ENCODE results near the gene FRMPD1. TPM values are rescaled to one million over a fixed set of nuclear protein-coding genes. Genes with fewer than 3 reads are reported as not detected.
A peak's percentile ranks its signal among the peaks of the same experiment; 100 is the strongest.
"Not testable (repeated sequence)": the region's sequence is repeated elsewhere in the genome, so short reads cannot be mapped to it uniquely, and the experiment has no call there.

Gene FRMPD1, protein sequence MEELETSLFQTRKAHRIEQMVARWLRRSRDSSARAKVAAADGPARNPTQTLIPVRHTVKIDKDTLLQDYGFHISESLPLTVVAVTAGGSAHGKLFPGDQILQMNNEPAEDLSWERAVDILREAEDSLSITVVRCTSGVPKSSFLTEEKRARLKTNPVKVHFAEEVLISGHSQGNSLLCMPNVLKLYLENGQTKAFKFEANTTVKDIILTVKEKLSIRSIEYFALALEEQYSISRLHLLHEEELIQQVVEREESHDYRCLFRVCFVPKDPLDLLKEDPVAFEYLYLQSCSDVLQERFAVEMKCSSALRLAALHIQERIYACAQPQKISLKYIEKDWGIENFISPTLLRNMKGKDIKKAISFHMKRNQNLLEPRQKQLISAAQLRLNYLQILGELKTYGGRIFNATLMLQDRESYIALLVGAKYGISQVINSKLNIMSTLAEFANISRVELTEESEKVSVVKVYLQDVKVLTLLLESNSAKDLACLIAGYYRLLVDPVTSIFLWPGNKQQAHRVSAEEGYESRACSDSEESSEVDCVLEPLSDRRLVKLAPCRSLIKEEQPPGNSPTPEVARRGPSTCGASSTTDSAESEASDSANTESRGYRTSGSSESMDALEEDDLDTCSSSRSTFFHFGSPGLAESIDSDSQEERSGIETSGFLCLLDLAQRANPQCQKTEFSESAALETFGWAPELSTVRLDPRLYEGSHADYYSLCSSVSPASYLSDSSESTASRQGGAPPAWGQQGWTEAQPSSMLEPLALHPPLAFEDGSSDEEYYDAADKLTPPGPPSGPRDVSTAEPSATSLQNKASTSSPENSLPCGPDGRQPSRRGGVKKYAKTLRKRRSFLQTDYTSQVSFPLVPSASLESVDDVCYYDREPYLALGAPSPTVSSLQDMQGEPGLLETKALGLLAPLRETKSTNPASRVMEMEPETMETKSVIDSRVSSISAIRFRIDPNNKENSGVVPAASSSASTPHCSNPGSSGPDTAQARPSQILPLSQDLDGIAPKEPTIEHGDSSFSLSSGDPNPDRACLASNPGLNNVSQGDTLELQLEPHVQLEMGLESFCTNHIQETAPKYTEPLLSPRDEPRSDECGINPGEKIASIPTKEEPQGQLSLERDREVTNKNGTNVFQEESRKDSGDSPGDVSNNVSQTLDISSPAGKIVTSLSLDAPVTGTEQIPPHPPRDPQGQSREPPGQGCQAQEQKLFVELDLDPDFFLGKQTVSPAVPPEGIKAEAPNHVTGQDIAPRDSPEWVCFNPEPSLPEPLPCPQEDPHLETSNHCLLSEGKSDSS (N-terminal part only)
- not detected for polyA plus RNA-seq (2012; ENCODE audit: insufficient read depth, insufficient read length, low read depth)

- Histone ChIP-seq H3K4me3 (ENCODE audit: low read depth, low read length) (peak within 1 kb of the TSS; percentile 70), H3K4me1 (peaks cover 4% of the 10 kb centered on the region; the same call in 1 of the 2 replicates), H3K27me3 (peaks cover 8% of the 10 kb centered on the region), H3K9me3 (no peaks in the 10 kb centered on the region), H3K36me3 (no peaks in the 10 kb centered on the region)
- peak; percentile 89 for DNase-seq
- TF ChIP-seq CTCF (IDR thresholded peaks at IDR 0.05; ENCODE audit: low read depth, low read length): no peak
Observed at GRCh38 chr9:37650873-37651768, at the start of gene FRMPD1. Gene FRMPD1, plus strand, starts transcription at chr9:37650954. Its CDS starts 41,688 bp downstream, at chr9:37692642.

DNA sequence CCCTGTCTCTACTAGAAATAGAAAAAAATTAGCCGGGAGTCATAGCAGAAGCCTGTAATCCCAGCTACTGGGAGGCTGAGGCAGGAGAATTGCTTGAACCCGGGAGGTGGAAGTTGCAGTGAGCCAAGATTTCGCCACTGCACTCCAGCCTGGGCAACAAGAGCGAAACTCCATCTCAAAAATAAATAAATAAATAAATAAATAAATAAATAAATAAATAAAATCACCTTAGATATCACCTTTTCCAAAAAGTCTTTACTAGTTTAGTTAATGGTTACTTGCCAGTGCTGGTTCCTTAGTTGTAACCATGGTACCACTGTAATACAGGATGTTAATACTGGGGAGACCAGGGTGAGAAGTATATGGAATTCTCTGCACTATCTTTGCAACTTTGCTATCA lies 48.7 kb upstream of the FRMPD1 start:
- H3K9me3 ChIP-seq, H3K27me3 ChIP-seq: not testable (repeated sequence)

DNA sequence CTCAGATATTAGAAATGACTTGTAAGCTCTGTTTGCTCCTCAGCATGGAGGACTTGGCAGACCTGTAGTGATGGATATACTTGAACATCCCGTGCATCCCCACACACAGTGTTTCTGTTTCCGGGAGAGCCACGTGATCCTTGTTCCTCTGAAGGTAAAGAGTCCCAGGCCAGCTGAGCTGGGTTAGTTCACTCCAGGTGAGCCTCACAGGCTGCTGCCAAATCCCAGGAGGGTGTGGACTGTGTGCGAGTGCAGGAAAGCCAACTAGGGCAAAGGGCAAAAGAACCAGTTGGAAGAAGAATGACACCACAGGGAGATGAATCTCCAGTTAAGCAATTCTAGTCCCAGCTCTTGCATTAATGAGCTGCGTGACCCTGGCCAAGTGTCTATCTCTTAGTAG lies 47.9 kb upstream of the FRMPD1 start:
- Histone ChIP-seq H3K4me3 (ENCODE audit: low read depth, low read length) (no peak overlapping the region), H3K9me3 (no peaks in the 10 kb centered on the region), H3K27me3 (no peaks in the 10 kb centered on the region), H3K36me3 (no peaks in the 10 kb centered on the region), H3K4me1 (peaks cover 6% of the 10 kb centered on the region; the same call in 1 of the 2 replicates)
- TF ChIP-seq CTCF (IDR thresholded peaks at IDR 0.05; ENCODE audit: low read depth, low read length): no peak
- no peak for DNase-seq

More for the DNA sequence above, 48.7 kb upstream of the FRMPD1 start:
- not testable (repeated sequence) for DNase-seq; H3K36me3 ChIP-seq; H3K4me3 ChIP-seq (ENCODE audit: low read depth, low read length); H3K4me1 ChIP-seq

DNA sequence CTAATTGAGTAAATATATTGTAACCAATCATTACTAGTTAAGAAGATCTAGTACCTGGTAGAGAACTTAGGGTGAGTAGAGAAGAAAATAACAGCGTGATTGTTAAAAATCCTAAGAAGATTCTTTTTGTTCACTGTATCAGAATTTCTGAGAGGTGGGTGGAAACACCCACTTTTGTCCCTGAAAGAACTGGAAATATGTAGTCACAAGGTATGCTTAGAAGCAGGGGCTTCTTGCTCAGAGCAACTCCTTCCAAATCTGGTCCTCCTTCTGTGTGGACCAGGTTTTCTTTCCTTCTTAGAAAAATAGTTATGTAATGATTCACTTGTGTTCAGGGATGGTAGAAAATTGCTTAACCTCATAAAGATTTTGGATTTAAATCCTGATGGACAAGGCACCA lies 46.5 kb upstream of the FRMPD1 start:
- Histone ChIP-seq H3K4me3 (ENCODE audit: low read depth, low read length) (no peak overlapping the region), H3K27me3 (no peaks in the 10 kb centered on the region), H3K4me1 (peaks cover 6% of the 10 kb centered on the region; the same call in 1 of the 2 replicates), H3K9me3 (no peaks in the 10 kb centered on the region), H3K36me3 (no peaks in the 10 kb centered on the region)
- no peak for TF ChIP-seq CTCF (IDR thresholded peaks at IDR 0.05; ENCODE audit: low read depth, low read length)
- DNase-seq: no peak

- H3K27me3 ChIP-seq: no peaks in the 10 kb centered on the region
- H3K9me3 ChIP-seq: no peaks in the 10 kb centered on the region
- no peak for TF ChIP-seq CTCF (IDR thresholded peaks at IDR 0.05; ENCODE audit: low read depth, low read length)
- H3K4me1 ChIP-seq: no peaks in the 10 kb centered on the region; the same call in 1 of the 2 replicates
- no peak for DNase-seq
- no peak overlapping the region for H3K4me3 ChIP-seq (ENCODE audit: low read depth, low read length)
- no peaks in the 10 kb centered on the region for H3K36me3 ChIP-seq
Observed at GRCh38 chr9:37608250-37608649, 42.5 kb upstream of the FRMPD1 start.
